Activated naive CD8-positive, alpha-beta T cell treated with anti-CD3 and anti-CD28 coated beads for 36 hours (primary cell): ENCODE data around the gene FANCI. TPM values are rescaled to one million over a fixed set of nuclear protein-coding genes. Genes with fewer than 3 reads are reported as not detected.

Experiments
- DNase-seq: peaks from one replicate; pipeline ENCODE4 v3.0.0; 2021
- H3K27ac Mint-ChIP-seq: one replicate; pipeline ENCODE4 v1.8.0; 2022; ENCODE audit warnings: mild to moderate bottlenecking, moderate library complexity, mixed read lengths
- H3K27me3 Mint-ChIP-seq: one replicate; pipeline ENCODE4 v1.8.0; 2022; ENCODE audit warnings: mild to moderate bottlenecking, mixed read lengths
- H3K36me3 Mint-ChIP-seq: one replicate; pipeline ENCODE4 v1.8.0; 2021; ENCODE audit warnings: mild to moderate bottlenecking, mixed read lengths
- H3K4me1 Mint-ChIP-seq: one replicate; pipeline ENCODE4 v1.8.0; 2021; ENCODE audit warnings: mixed read lengths
- H3K4me3 Mint-ChIP-seq: one replicate; pipeline ENCODE4 v1.8.0; 2022; ENCODE audit warnings: mild to moderate bottlenecking, moderate library complexity, mixed read lengths
- H3K9me3 Mint-ChIP-seq: one replicate; pipeline ENCODE4 v1.8.0; 2022; ENCODE audit warnings: mixed read lengths
- total RNA-seq, 2 experiments: library from RNA; stranded (reverse); gene quantifications; one replicate each; pipeline ENCODE4 v1.2.3, GENCODE V29; 2021

The FANCI gene
- total RNA-seq, 2 experiments from 2014 or later: 169 to 174 TPM

GRCh38 chr15:89329329-89330084 lies 85.7 kb downstream of the FANCI start:
- Mint-ChIP-seq H3K27me3 (no peaks in the 10 kb centered on the region), H3K36me3 (peaks cover 47% of the 10 kb centered on the region), H3K27ac (peak overlapping the region; percentile 77)

GRCh38 chr15:89330119-89330518 lies 86.3 kb downstream of the FANCI start:
- Mint-ChIP-seq H3K36me3 (peaks cover 46% of the 10 kb centered on the region), H3K27me3 (peaks cover 5% of the 10 kb centered on the region), H3K9me3 (peaks cover 2% of the 10 kb centered on the region), H3K4me1 (peaks cover 44% of the 10 kb centered on the region), H3K27ac (peak overlapping the region; percentile 77), H3K4me3 (peak overlapping the region; percentile 24)
- DNase-seq: no peak

More at GRCh38 chr15:89329329-89330084, 85.7 kb downstream of the FANCI start:
- Mint-ChIP-seq H3K4me3 (peak overlapping the region; percentile 24), H3K4me1 (peaks cover 40% of the 10 kb centered on the region), H3K9me3 (no peaks in the 10 kb centered on the region)
- DNase-seq: no peak

GRCh38 chr15:89330881-89331595 lies 87.3 kb downstream of the FANCI start:
- H3K9me3 Mint-ChIP-seq: peaks cover 2% of the 10 kb centered on the region
- H3K27ac Mint-ChIP-seq: peak overlapping the region; percentile 77
- H3K27me3 Mint-ChIP-seq: peaks cover 9% of the 10 kb centered on the region
- H3K4me3 Mint-ChIP-seq: peak overlapping the region; percentile 56
- peaks cover 46% of the 10 kb centered on the region for H3K36me3 Mint-ChIP-seq
- DNase-seq: no peak
- H3K4me1 Mint-ChIP-seq: peaks cover 52% of the 10 kb centered on the region

GRCh38 chr15:89332446-89332845 lies 88.7 kb downstream of the FANCI start:
- H3K27ac Mint-ChIP-seq: no peak overlapping the region
- peaks cover 2% of the 10 kb centered on the region for H3K9me3 Mint-ChIP-seq
- no peak for DNase-seq
- peaks cover 42% of the 10 kb centered on the region for H3K36me3 Mint-ChIP-seq
- peaks cover 60% of the 10 kb centered on the region for H3K4me1 Mint-ChIP-seq
- H3K27me3 Mint-ChIP-seq: peaks cover 9% of the 10 kb centered on the region
- peak overlapping the region; percentile 56 for H3K4me3 Mint-ChIP-seq

- peaks cover 41% of the 10 kb centered on the region for H3K36me3 Mint-ChIP-seq
- H3K4me3 Mint-ChIP-seq: peak overlapping the region; percentile 87
- H3K27me3 Mint-ChIP-seq: peaks cover 9% of the 10 kb centered on the region
- H3K27ac Mint-ChIP-seq: peak overlapping the region; percentile 76
- peaks cover 2% of the 10 kb centered on the region for H3K9me3 Mint-ChIP-seq
- H3K4me1 Mint-ChIP-seq: peaks cover 59% of the 10 kb centered on the region
- DNase-seq: no peak
Observed at GRCh38 chr15:89333011-89333860, 89.5 kb downstream of the FANCI start.

- peaks cover 2% of the 10 kb centered on the region for H3K9me3 Mint-ChIP-seq
- H3K36me3 Mint-ChIP-seq: peaks cover 40% of the 10 kb centered on the region
- peaks cover 9% of the 10 kb centered on the region for H3K27me3 Mint-ChIP-seq
- peaks cover 60% of the 10 kb centered on the region for H3K4me1 Mint-ChIP-seq
- DNase-seq: no peak
- H3K4me3 Mint-ChIP-seq: peak overlapping the region; percentile 87
- peak overlapping the region; percentile 76 for H3K27ac Mint-ChIP-seq
Observed at GRCh38 chr15:89333959-89334509, 90.3 kb downstream of the FANCI start.

- H3K4me3 Mint-ChIP-seq: peak within 1 kb of the TSS; percentile 87
- peaks cover 2% of the 10 kb centered on the region for H3K9me3 Mint-ChIP-seq
- peaks cover 53% of the 10 kb centered on the region for H3K4me1 Mint-ChIP-seq
- H3K27ac Mint-ChIP-seq: peak within 1 kb of the TSS; percentile 97
- peaks cover 9% of the 10 kb centered on the region for H3K27me3 Mint-ChIP-seq
- peak; percentile 99 for DNase-seq
- peaks cover 34% of the 10 kb centered on the region for H3K36me3 Mint-ChIP-seq
Observed at GRCh38 chr15:89334510-89335297, 90.9 kb downstream of the FANCI start, which contains the start of gene POLG. POLG (minus strand) TSS chr15:89334824; CDS start chr15:89333754, 1,070 bp downstream.

GRCh38 chr15:89335298-89336041 lies 91.7 kb downstream of the FANCI start:
- peak overlapping the region; percentile 97 for H3K27ac Mint-ChIP-seq
- H3K27me3 Mint-ChIP-seq: peaks cover 9% of the 10 kb centered on the region
- H3K36me3 Mint-ChIP-seq: peaks cover 26% of the 10 kb centered on the region
- H3K9me3 Mint-ChIP-seq: peaks cover 2% of the 10 kb centered on the region
- peaks cover 46% of the 10 kb centered on the region for H3K4me1 Mint-ChIP-seq
- no peak for DNase-seq
- H3K4me3 Mint-ChIP-seq: peak overlapping the region; percentile 83

GRCh38 chr15:89338036-89338435 lies 94.3 kb downstream of the FANCI start:
- Mint-ChIP-seq H3K4me3 (no peak overlapping the region), H3K36me3 (peaks cover 4% of the 10 kb centered on the region), H3K27ac (no peak overlapping the region), H3K9me3 (peaks cover 2% of the 10 kb centered on the region), H3K27me3 (peaks cover 9% of the 10 kb centered on the region), H3K4me1 (peaks cover 22% of the 10 kb centered on the region)
- no peak for DNase-seq

GRCh38 chr15:89340573-89340972 lies 96.8 kb downstream of the FANCI start:
- H3K4me1 Mint-ChIP-seq: peaks cover 13% of the 10 kb centered on the region

GRCh38 chr15:89341316-89342005 lies 97.7 kb downstream of the FANCI start:
- Mint-ChIP-seq H3K36me3 (no peaks in the 10 kb centered on the region), H3K27ac (no peak overlapping the region), H3K9me3 (no peaks in the 10 kb centered on the region), H3K27me3 (no peaks in the 10 kb centered on the region), H3K4me3 (no peak overlapping the region), H3K4me1 (peaks cover 6% of the 10 kb centered on the region)
- no peak for DNase-seq

More at GRCh38 chr15:89340573-89340972, 96.8 kb downstream of the FANCI start:
- Mint-ChIP-seq H3K9me3 (no peaks in the 10 kb centered on the region), H3K4me3 (no peak overlapping the region), H3K27ac (no peak overlapping the region), H3K36me3 (no peaks in the 10 kb centered on the region), H3K27me3 (no peaks in the 10 kb centered on the region)
- DNase-seq: no peak

- H3K4me1 Mint-ChIP-seq: peaks cover 2% of the 10 kb centered on the region
- H3K36me3 Mint-ChIP-seq: no peaks in the 10 kb centered on the region
- H3K9me3 Mint-ChIP-seq: no peaks in the 10 kb centered on the region
- H3K27me3 Mint-ChIP-seq: no peaks in the 10 kb centered on the region
- H3K27ac Mint-ChIP-seq: no peak overlapping the region
- H3K4me3 Mint-ChIP-seq: no peak overlapping the region
- no peak for DNase-seq
Observed at GRCh38 chr15:89342840-89343239, 99.1 kb downstream of the FANCI start.

- Mint-ChIP-seq H3K27ac (no peak overlapping the region), H3K36me3 (no peaks in the 10 kb centered on the region), H3K9me3 (no peaks in the 10 kb centered on the region), H3K27me3 (peaks cover 4% of the 10 kb centered on the region), H3K4me1 (no peaks in the 10 kb centered on the region), H3K4me3 (no peak overlapping the region)
- no peak for DNase-seq
Observed at GRCh38 chr15:89345248-89345647, 101.5 kb downstream of the FANCI start.
